IMR-90 (cell line): ENCODE data around the gene DYNC1LI2. TPM values are rescaled to one million over a fixed set of nuclear protein-coding genes. Genes with fewer than 3 reads are reported as not detected.

ENCODE experiments used
- ATAC-seq: fragments of 200-7000 bp; cut with Tn5 transposase; 2 replicates; pipeline ENCODE4 v1.9.1; 2020; ENCODE audit warnings: low read depth, mild to moderate bottlenecking, moderate library complexity
- BruUV-seq: library from RNA; stranded (reverse); fragments of 400-500 nt; replicated peaks from 2 replicates; lab custom pipeline; 2021; lab: Mats Ljungman, UMichigan
- CTCF ChIA-PET: fragments of 300-600 bp; formaldehyde crosslinking; extraction: SDS; loops from one replicate; lab custom pipeline; 2021; ENCODE audit warnings: antibody characterized with exemption; lab: Yijun Ruan, JAX
- POLR2A ChIA-PET: fragments of 300-600 bp; sonication (Branson Sonifier 250); formaldehyde crosslinking; loops from one replicate; lab custom pipeline; 2022; ENCODE audit warnings: antibody characterized with exemption; ENCODE audit not compliant: unreplicated experiment; lab: Charles Lee
- DNase-seq: peaks from one replicate; pipeline ENCODE4 v3.0.0; 2013
- H2AFZ ChIP-seq: replicated peaks from 2 replicates; pipeline ENCODE3; 2013; ENCODE audit warnings: low read length, mild to moderate bottlenecking; ENCODE audit not compliant: poor library complexity
- H2AK5ac ChIP-seq: 2 replicates; pipeline ENCODE4 v1.6.1; 2013; ENCODE audit warnings: low read depth, low read length, inconsistent platforms
- H2AK9ac ChIP-seq: replicated peaks from 2 replicates; pipeline ENCODE3; 2013; ENCODE audit warnings: mild to moderate bottlenecking, low read depth, low read length, moderate library complexity; ENCODE audit not compliant: poor library complexity
- H2BK120ac ChIP-seq: 2 replicates; pipeline ENCODE4 v1.6.1; 2013; ENCODE audit warnings: low read depth, low read length, inconsistent platforms
- H2BK15ac ChIP-seq: 3 replicates; pipeline ENCODE4 v1.6.1; 2013; ENCODE audit warnings: low read depth, low read length, inconsistent platforms
- H2BK20ac ChIP-seq: 2 replicates; pipeline ENCODE4 v1.6.1; 2013; ENCODE audit warnings: low read depth, mild to moderate bottlenecking, inconsistent platforms, low read length, moderate library complexity
- H2BK5ac ChIP-seq: 2 replicates; pipeline ENCODE4 v1.6.1; 2013; ENCODE audit warnings: mild to moderate bottlenecking, low read depth, low read length, inconsistent platforms; ENCODE audit not compliant: poor library complexity, severe bottlenecking
- H3K14ac ChIP-seq: replicated peaks from 2 replicates; pipeline ENCODE4 v1.6.1; 2013; ENCODE audit warnings: low read depth, low read length, inconsistent platforms
- H3K18ac ChIP-seq: 2 replicates; pipeline ENCODE4 v1.6.1; 2013; ENCODE audit warnings: low read depth, low read length, control low read depth
- H3K23ac ChIP-seq: 2 replicates; pipeline ENCODE4 v1.6.1; 2013; ENCODE audit warnings: low read depth, low read length, inconsistent platforms
- H3K27ac ChIP-seq: 2 replicates; pipeline ENCODE4 v1.5.1; 2013; ENCODE audit warnings: mild to moderate bottlenecking, control low read depth, low read length; ENCODE audit not compliant: insufficient read depth
- H3K27me3 ChIP-seq: 2 replicates; pipeline ENCODE4 v1.6.1; 2013; ENCODE audit warnings: low read length; ENCODE audit not compliant: control insufficient read depth, insufficient read depth
- H3K36me3 ChIP-seq: 2 replicates; pipeline ENCODE4 v1.6.1; 2013; ENCODE audit warnings: low read length, mixed read lengths; ENCODE audit not compliant: control insufficient read depth, insufficient read depth
- H3K4ac ChIP-seq: 2 replicates; pipeline ENCODE4 v1.6.1; 2013; ENCODE audit warnings: low read depth, low read length, inconsistent platforms
- H3K4me1 ChIP-seq: 2 replicates; pipeline ENCODE4 v1.6.1; 2013; ENCODE audit warnings: low read length, mixed read lengths; ENCODE audit not compliant: control insufficient read depth, insufficient read depth
- H3K4me2 ChIP-seq: 2 replicates; pipeline ENCODE4 v1.6.1; 2013; ENCODE audit warnings: low read depth, mild to moderate bottlenecking, control low read depth, low read length, moderate library complexity
- H3K4me3 ChIP-seq: 2 replicates; pipeline ENCODE4 v1.5.1; 2013; ENCODE audit warnings: low read depth, mild to moderate bottlenecking, control low read depth, low read length, moderate library complexity; ENCODE audit not compliant: insufficient read depth
- H3K56ac ChIP-seq: 2 replicates; pipeline ENCODE4 v1.6.1; 2013; ENCODE audit warnings: low read length, inconsistent platforms; ENCODE audit not compliant: insufficient read depth; ENCODE audit errors: extremely low read depth
- H3K79me1 ChIP-seq, 2 experiments: 2 replicates each; pipeline ENCODE4 v1.6.1; 2013; ENCODE audit warnings: low read length in 2 of 2, inconsistent platforms in 1 of 2, low read depth in 1 of 2
- H3K9ac ChIP-seq: 2 replicates; pipeline ENCODE4 v1.6.1; 2013; ENCODE audit warnings: low read depth, low read length, control low read depth
- H3K9me1 ChIP-seq: 2 replicates; pipeline ENCODE4 v1.6.1; 2013; ENCODE audit warnings: low read length, inconsistent platforms; ENCODE audit not compliant: insufficient read depth
- H3K9me3 ChIP-seq: 2 replicates; pipeline ENCODE4 v1.6.1; 2013; ENCODE audit warnings: low read length; ENCODE audit not compliant: control insufficient read depth, insufficient read depth
- H4K20me1 ChIP-seq: 2 replicates; pipeline ENCODE4 v1.6.1; 2013; ENCODE audit warnings: low read length, inconsistent platforms; ENCODE audit not compliant: insufficient read depth
- H4K5ac ChIP-seq: 2 replicates; pipeline ENCODE4 v1.6.1; 2013; ENCODE audit warnings: mild to moderate bottlenecking, low read depth, low read length, control low read depth
- H4K8ac ChIP-seq, 2 experiments: 2 replicates each; pipeline ENCODE4 v1.6.1; 2013; ENCODE audit warnings: low read depth in 2 of 2, low read length in 2 of 2, control low read depth in 1 of 2, inconsistent platforms in 1 of 2
- H4K91ac ChIP-seq: 2 replicates; pipeline ENCODE4 v1.6.1; 2013; ENCODE audit warnings: low read depth, low read length, inconsistent platforms; ENCODE audit not compliant: insufficient read depth
- BHLHE40 ChIP-seq: fragments of 150-350 bp; IDR thresholded peaks from 2 replicates; pipeline ENCODE4 v1.6.1; 2016; ENCODE audit warnings: mild to moderate bottlenecking, low read depth, low read length
- CEBPB ChIP-seq: IDR thresholded peaks from 2 replicates; pipeline ENCODE4 v1.6.1; 2012; ENCODE audit warnings: low read depth, low read length, improper control_type of control experiment
- CHD1 ChIP-seq: IDR thresholded peaks from 2 replicates; pipeline ENCODE4 v1.6.1; 2012; ENCODE audit warnings: low read depth, low read length, improper control_type of control experiment
- ELK1 ChIP-seq: fragments of 150-350 bp; IDR thresholded peaks from 2 replicates; pipeline ENCODE4 v1.6.1; 2016; ENCODE audit warnings: low read depth, mild to moderate bottlenecking, low read length, moderate library complexity, borderline replicate concordance
- FOS ChIP-seq: fragments of 150-350 bp; IDR thresholded peaks from 2 replicates; pipeline ENCODE4 v1.6.1; 2016; ENCODE audit warnings: low read depth, low read length
- MAFK ChIP-seq: IDR thresholded peaks from 2 replicates; pipeline ENCODE4 v1.6.1; 2012; ENCODE audit warnings: low read depth, low read length, improper control_type of control experiment
- MAZ ChIP-seq: IDR thresholded peaks from 2 replicates; pipeline ENCODE4 v1.6.1; 2012; ENCODE audit warnings: low read depth, mild to moderate bottlenecking, low read length, improper control_type of control experiment, moderate library complexity, borderline replicate concordance
- MXI1 ChIP-seq: IDR thresholded peaks from 2 replicates; pipeline ENCODE4 v1.6.1; 2012; ENCODE audit warnings: low read depth, mild to moderate bottlenecking, low read length, moderate library complexity, borderline replicate concordance
- NFE2L2 ChIP-seq: fragments of 150-350 bp; IDR thresholded peaks from 2 replicates; pipeline ENCODE4 v1.6.1; 2016; ENCODE audit warnings: low read depth, mild to moderate bottlenecking, low read length
- POLR2A ChIP-seq: IDR thresholded peaks from 2 replicates; pipeline ENCODE4 v1.6.1; 2012; ENCODE audit warnings: mild to moderate bottlenecking, low read depth, low read length
- RAD21 ChIP-seq: IDR thresholded peaks from 2 replicates; pipeline ENCODE4 v1.6.1; 2012; ENCODE audit warnings: low read length, improper control_type of control experiment
- RCOR1 ChIP-seq: IDR thresholded peaks from 2 replicates; pipeline ENCODE4 v1.6.1; 2012; ENCODE audit warnings: mild to moderate bottlenecking, low read length, improper control_type of control experiment; ENCODE audit not compliant: insufficient replicate concordance
- RFX5 ChIP-seq: IDR thresholded peaks from 2 replicates; pipeline ENCODE4 v1.8.0; 2012; ENCODE audit warnings: low read depth, mild to moderate bottlenecking, low read length, moderate library complexity
- SMC3 ChIP-seq: fragments of 150-350 bp; IDR thresholded peaks from 2 replicates; pipeline ENCODE4 v1.6.1; 2016; ENCODE audit warnings: low read depth, mild to moderate bottlenecking, antibody characterized with exemption, low read length, moderate library complexity
- dilution Hi-C: fragments of 300-500 bp; cut with HindIII; formaldehyde crosslinking; loops from one replicate; pipeline ENCODE4 v1.14.3; 2018; ENCODE audit warnings: low sequenced_read_pairs; ENCODE audit not compliant: unreplicated experiment
- in situ Hi-C: fragments of 300-500 bp; cut with MboI; formaldehyde crosslinking; loops from 3 replicates; pipeline ENCODE4 v1.14.3; 2019; ENCODE audit warnings: low sequenced_read_pairs, inconsistent platforms, mixed read lengths
- intact Hi-C: fragments of 100-400 bp; cut with micrococcal nuclease; formaldehyde crosslinking; loops from 2 replicates; pipeline ENCODE4 v1.10.0; 2022
- polyA plus RNA-seq, 3 experiments: library from polyadenylated mRNA; depleted of rRNA; stranded (reverse); fragments of >200 nt; gene quantifications; 2 replicates each; pipeline ENCODE4 v1.2.3, GENCODE V29; 2012; ENCODE audit warnings: low replicate concordance in 1 of 3
- total RNA-seq: library from RNA; depleted of rRNA; stranded (reverse); fragments of >200 nt; gene quantifications from 2 replicates; pipeline ENCODE4 v1.2.3, GENCODE V29; 2012
- TF ChIP-seq, protein P1 (sequence below): conservative IDR thresholded peaks from 2 replicates; pipeline ENCODE4 v1.5.1; 2012; ENCODE audit warnings: mild to moderate bottlenecking, low read depth, low read length, improper control_type of control experiment
- TF ChIP-seq, protein P2 (sequence below): fragments of 150-350 bp; IDR thresholded peaks from 2 replicates; pipeline ENCODE4 v1.6.1; 2017; ENCODE audit warnings: mild to moderate bottlenecking, antibody characterized with exemption, low read length, low read depth

DYNC1LI2 gene
- total and polyA plus RNA-seq, 2 of the 4 experiments (the other 2 are of a cell fraction): 65.3 to 88.4 TPM

GRCh38 chr16:66758086-66758485 is 6.7 kb upstream of the DYNC1LI2 start:
- intact Hi-C loops: loop anchor here (5.0 kb wide), 1 partner anchor 34 kb away; no protein-coding TSS in a partner anchor
- Histone ChIP-seq H2AK9ac (no peak overlapping the region), H2BK120ac (no peak overlapping the region), H3K79me1 (no peaks in the 10 kb centered on the region), H3K56ac (no peak overlapping the region), H2BK15ac (no peak overlapping the region), H4K5ac (no peak overlapping the region), H4K20me1 (no peaks in the 10 kb centered on the region), H3K9me1 (no peaks in the 10 kb centered on the region), H3K27me3 (peaks cover 16% of the 10 kb centered on the region), H3K18ac (no peak overlapping the region), H3K4ac (no peak overlapping the region), H3K9ac (no peak overlapping the region), H3K9me3 (no peaks in the 10 kb centered on the region), H3K23ac (no peak overlapping the region), H4K8ac (no peak overlapping the region), H3K4me2 (no peak overlapping the region), H3K14ac (no peak overlapping the region), H2AK5ac (no peak overlapping the region), H3K36me3 (no peaks in the 10 kb centered on the region), H3K4me3 (no peak overlapping the region), H2AFZ (no peak overlapping the region), H2BK20ac (no peak overlapping the region), H2BK5ac (no peak overlapping the region), H4K91ac (no peak overlapping the region), H3K4me1 (no peaks in the 10 kb centered on the region), H3K27ac (no peak overlapping the region)
- TF ChIP-seq MAZ (no peak), RCOR1 (no peak), CHD1 (no peak), MAFK (no peak), MXI1 (no peak), BHLHE40 (no peak), FOS (no peak), SMC3 (no peak), POLR2A (no peak), ELK1 (no peak), NFE2L2 (no peak), RFX5 (no peak), RAD21 (no peak), CEBPB (no peak)
- TF ChIP-seq, protein P1, sequence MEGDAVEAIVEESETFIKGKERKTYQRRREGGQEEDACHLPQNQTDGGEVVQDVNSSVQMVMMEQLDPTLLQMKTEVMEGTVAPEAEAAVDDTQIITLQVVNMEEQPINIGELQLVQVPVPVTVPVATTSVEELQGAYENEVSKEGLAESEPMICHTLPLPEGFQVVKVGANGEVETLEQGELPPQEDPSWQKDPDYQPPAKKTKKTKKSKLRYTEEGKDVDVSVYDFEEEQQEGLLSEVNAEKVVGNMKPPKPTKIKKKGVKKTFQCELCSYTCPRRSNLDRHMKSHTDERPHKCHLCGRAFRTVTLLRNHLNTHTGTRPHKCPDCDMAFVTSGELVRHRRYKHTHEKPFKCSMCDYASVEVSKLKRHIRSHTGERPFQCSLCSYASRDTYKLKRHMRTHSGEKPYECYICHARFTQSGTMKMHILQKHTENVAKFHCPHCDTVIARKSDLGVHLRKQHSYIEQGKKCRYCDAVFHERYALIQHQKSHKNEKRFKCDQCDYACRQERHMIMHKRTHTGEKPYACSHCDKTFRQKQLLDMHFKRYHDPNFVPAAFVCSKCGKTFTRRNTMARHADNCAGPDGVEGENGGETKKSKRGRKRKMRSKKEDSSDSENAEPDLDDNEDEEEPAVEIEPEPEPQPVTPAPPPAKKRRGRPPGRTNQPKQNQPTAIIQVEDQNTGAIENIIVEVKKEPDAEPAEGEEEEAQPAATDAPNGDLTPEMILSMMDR: no peak
- TF ChIP-seq, protein P2, sequence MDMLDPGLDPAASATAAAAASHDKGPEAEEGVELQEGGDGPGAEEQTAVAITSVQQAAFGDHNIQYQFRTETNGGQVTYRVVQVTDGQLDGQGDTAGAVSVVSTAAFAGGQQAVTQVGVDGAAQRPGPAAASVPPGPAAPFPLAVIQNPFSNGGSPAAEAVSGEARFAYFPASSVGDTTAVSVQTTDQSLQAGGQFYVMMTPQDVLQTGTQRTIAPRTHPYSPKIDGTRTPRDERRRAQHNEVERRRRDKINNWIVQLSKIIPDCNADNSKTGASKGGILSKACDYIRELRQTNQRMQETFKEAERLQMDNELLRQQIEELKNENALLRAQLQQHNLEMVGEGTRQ: no peak
- no TSS peak for BruUV-seq
- DNase-seq (no peak), ATAC-seq (no peak)
- ChIA-PET POLR2A (no interaction called here), CTCF (no interaction called here)
- dilution Hi-C loops: no loop called here
- in situ Hi-C loops: no loop called here
